H9 (cell line): ENCODE measurements around the gene TRUB1. TPM values are rescaled to one million over a fixed set of nuclear protein-coding genes. Genes with fewer than 3 reads are reported as not detected.

Source experiments
- DNase-seq: peaks from one replicate; pipeline ENCODE4 v3.0.0-alpha.2; 2017
- H2AFZ ChIP-seq: one replicate; pipeline ENCODE4 v1.6.1; 2013; ENCODE audit warnings: mild to moderate bottlenecking, low read length, control low read depth, moderate library complexity
- H2AK5ac ChIP-seq: 2 replicates; pipeline ENCODE4 v1.6.1; 2013; ENCODE audit warnings: low read length, control low read depth, mixed read lengths; ENCODE audit not compliant: insufficient read length
- H2BK120ac ChIP-seq: one replicate; pipeline ENCODE4 v1.6.1; 2013; ENCODE audit warnings: low read depth, mild to moderate bottlenecking, low read length, control low read depth, inconsistent platforms; ENCODE audit not compliant: poor library complexity, severe bottlenecking
- H2BK12ac ChIP-seq: 2 replicates; pipeline ENCODE4 v1.6.1; 2013; ENCODE audit warnings: low read length, control low read depth, mixed read lengths, low read depth; ENCODE audit not compliant: insufficient read length
- H2BK15ac ChIP-seq: 2 replicates; pipeline ENCODE4 v1.6.1; 2013; ENCODE audit warnings: low read depth, low read length, control low read depth
- H2BK20ac ChIP-seq: one replicate; pipeline ENCODE4 v1.6.1; 2013; ENCODE audit warnings: low read depth, mild to moderate bottlenecking, low read length, control low read depth, inconsistent platforms; ENCODE audit not compliant: poor library complexity, severe bottlenecking
- H2BK5ac ChIP-seq: 2 replicates; pipeline ENCODE4 v1.6.1; 2013; ENCODE audit warnings: low read length, control low read depth, mixed read lengths; ENCODE audit not compliant: insufficient read length
- H3K14ac ChIP-seq: 2 replicates; pipeline ENCODE4 v1.6.1; 2013; ENCODE audit warnings: low read length, control low read depth; ENCODE audit not compliant: insufficient read depth
- H3K18ac ChIP-seq: 2 replicates; pipeline ENCODE4 v1.6.1; 2013; ENCODE audit warnings: low read depth, mild to moderate bottlenecking, mixed read lengths, low read length, control low read depth; ENCODE audit not compliant: insufficient read length
- H3K23ac ChIP-seq: 2 replicates; pipeline ENCODE4 v1.6.1; 2013; ENCODE audit warnings: low read length, control low read depth, mixed read lengths, low read depth; ENCODE audit not compliant: insufficient read length
- H3K23me2 ChIP-seq: 2 replicates; pipeline ENCODE4 v1.6.1; 2013; ENCODE audit warnings: low read depth, mild to moderate bottlenecking, mixed read lengths, low read length, control low read depth; ENCODE audit not compliant: insufficient read length, poor library complexity, severe bottlenecking
- H3K27ac ChIP-seq: 2 replicates; pipeline ENCODE4 v1.5.1; 2013; ENCODE audit warnings: low read length, control low read depth, mixed read lengths, low read depth; ENCODE audit not compliant: insufficient read length
- H3K27me3 ChIP-seq: 2 replicates; pipeline ENCODE4 v1.6.1; 2013; ENCODE audit warnings: low read length, control low read depth, inconsistent platforms; ENCODE audit not compliant: insufficient read depth
- H3K4ac ChIP-seq: 2 replicates; pipeline ENCODE4 v1.6.1; 2013; ENCODE audit warnings: low read depth, mild to moderate bottlenecking, control low read depth, inconsistent platforms, low read length, moderate library complexity
- H3K4me1 ChIP-seq: 2 replicates; pipeline ENCODE4 v1.6.1; 2013; ENCODE audit warnings: low read length, control low read depth, inconsistent platforms; ENCODE audit not compliant: insufficient read depth
- H3K4me2 ChIP-seq: 2 replicates; pipeline ENCODE4 v1.6.1; 2013; ENCODE audit warnings: low read length, control low read depth, mixed read lengths; ENCODE audit not compliant: insufficient read length, insufficient read depth
- H3K56ac ChIP-seq: 2 replicates; pipeline ENCODE4 v1.6.1; 2013; ENCODE audit warnings: low read depth, mild to moderate bottlenecking, mixed read lengths, low read length, control low read depth; ENCODE audit not compliant: insufficient read length
- H3K79me1 ChIP-seq: 2 replicates; pipeline ENCODE4 v1.6.1; 2013; ENCODE audit warnings: low read depth, mild to moderate bottlenecking, moderate library complexity, low read length, control low read depth, inconsistent platforms; ENCODE audit not compliant: insufficient read depth, poor library complexity, severe bottlenecking
- H3K79me2 ChIP-seq: 2 replicates; pipeline ENCODE4 v1.6.1; 2013; ENCODE audit warnings: low read length, control low read depth, inconsistent platforms; ENCODE audit not compliant: insufficient read depth
- H3K9ac ChIP-seq: 2 replicates; pipeline ENCODE4 v1.6.1; 2013; ENCODE audit warnings: low read length, control low read depth, mixed read lengths; ENCODE audit not compliant: insufficient read length; ENCODE audit errors: extremely low read depth
- H3K9me3 ChIP-seq: one replicate; pipeline ENCODE4 v1.6.1; 2013; ENCODE audit warnings: low read depth, low read length, inconsistent platforms; ENCODE audit not compliant: control insufficient read depth
- H3T11ph ChIP-seq: one replicate; pipeline ENCODE4 v1.6.1; 2013; ENCODE audit warnings: mild to moderate bottlenecking, low read length, control low read depth, inconsistent platforms
- H4K20me1 ChIP-seq: one replicate; pipeline ENCODE4 v1.6.1; 2013; ENCODE audit not compliant: control insufficient read depth, insufficient read length, insufficient read depth
- H4K5ac ChIP-seq: 2 replicates; pipeline ENCODE4 v1.6.1; 2013; ENCODE audit warnings: low read depth, mild to moderate bottlenecking, mixed read lengths, low read length, control low read depth; ENCODE audit not compliant: insufficient read length
- H4K8ac ChIP-seq: replicated peaks from 2 replicates; pipeline ENCODE4 v1.6.1; 2013; ENCODE audit warnings: low read length, control low read depth, mixed read lengths, low read depth; ENCODE audit not compliant: insufficient read length
- H4K91ac ChIP-seq: 2 replicates; pipeline ENCODE4 v1.6.1; 2013; ENCODE audit warnings: low read depth, mild to moderate bottlenecking, moderate library complexity, mixed read lengths, low read length, control low read depth; ENCODE audit not compliant: insufficient read length
- H3K27ac Mint-ChIP-seq, 3 experiments: 2 replicates in 2 of 3; 3 replicates in 1 of 3; pipeline ENCODE4 v1.8.0; 2020 to 2021; ENCODE audit warnings: mixed read lengths in 3 of 3, mild to moderate bottlenecking in 1 of 3, moderate library complexity in 1 of 3
- H3K27me3 Mint-ChIP-seq: 2 replicates; pipeline ENCODE4 v1.8.0; 2021; ENCODE audit warnings: low read depth, mild to moderate bottlenecking, moderate library complexity, mixed read lengths
- H3K36me3 Mint-ChIP-seq, 3 experiments: 2 replicates in 2 of 3; 3 replicates in 1 of 3; pipeline ENCODE4 v1.8.0; 2020 to 2021; ENCODE audit warnings: low read depth in 3 of 3, mixed read lengths in 3 of 3; ENCODE audit not compliant: insufficient read depth in 1 of 3
- H3K4me1 Mint-ChIP-seq, 2 experiments: 2 replicates each; pipeline ENCODE4 v1.8.0; 2020; ENCODE audit warnings: mixed read lengths in 2 of 2
- H3K4me3 Mint-ChIP-seq, 2 experiments: 2 replicates in 1 of 2; 3 replicates in 1 of 2; pipeline ENCODE4 v1.8.0; 2020 to 2021; ENCODE audit warnings: mild to moderate bottlenecking in 2 of 2, mixed read lengths in 2 of 2, moderate library complexity in 1 of 2
- H3K9me3 Mint-ChIP-seq, 2 experiments: 2 replicates in 1 of 2; 3 replicates in 1 of 2; pipeline ENCODE4 v1.8.0; 2020; ENCODE audit warnings: mild to moderate bottlenecking in 2 of 2, mixed read lengths in 2 of 2, moderate library complexity in 1 of 2
- WGBS: extraction: QIAGEN DNeasy Blood & Tissue Kit; methylation state at CpG from one replicate; pipeline ENCODE4 v1.1.7; 2013; ENCODE audit warnings: missing lambda C conversion rate, low lambda C conversion rate, mixed read lengths; ENCODE audit not compliant: insufficient read length; ENCODE audit errors: extremely low coverage; 5-methylcytosine and 5-hydroxymethylcytosine counted together
- total RNA-seq: library from RNA; stranded (reverse); gene quantifications from 2 replicates; pipeline ENCODE4 v1.2.1, GENCODE V29; 2021
- TF ChIP-seq, protein P1 (sequence below): fragments of 200-600 bp; sonication (generic); conservative IDR thresholded peaks from 3 replicates; pipeline ENCODE4 v1.8.0; 2021; ENCODE audit warnings: antibody characterized with exemption, mild to moderate bottlenecking

The TRUB1 gene
- total RNA-seq, 1 experiment from 2014 or later: 20.6 TPM

DNA sequence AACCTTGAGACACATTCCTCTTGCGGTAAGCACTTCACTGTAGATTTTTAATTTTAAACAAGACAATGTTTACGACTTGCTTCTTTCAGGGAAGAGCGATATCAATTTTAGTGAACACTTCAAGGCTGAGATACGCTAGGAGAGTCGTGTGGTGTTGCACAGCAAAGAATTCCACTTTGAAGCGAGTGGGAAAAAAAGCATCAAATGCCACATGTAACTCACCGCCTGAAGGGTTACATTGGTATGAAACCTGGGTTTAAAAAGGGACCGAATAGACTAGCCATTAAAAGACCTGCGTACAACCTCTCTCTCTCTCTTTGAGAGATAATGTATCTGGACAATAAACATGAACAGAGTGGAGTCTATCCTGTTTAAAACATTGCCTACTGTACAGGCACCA is 86.4 kb downstream of the TRUB1 start:
- H3K27ac Mint-ChIP-seq: peak overlapping the region in 1 of 3 experiments; percentile 90; a peak in 3 of 7 replicates
- Histone ChIP-seq H3K23me2 (no peaks in the 10 kb centered on the region), H3K4me2 (no peak overlapping the region), H2AK5ac (no peak overlapping the region), H2BK15ac (no peak overlapping the region), H3K14ac (no peak overlapping the region), H4K5ac (no peak overlapping the region), H4K20me1 (no peaks in the 10 kb centered on the region), H3K27me3 (no peaks in the 10 kb centered on the region), H2AFZ (no peak overlapping the region), H3K4ac (no peak overlapping the region), H3K4me1 (0 out of 2 replicates have a peak, but pooled peaks cover 2% of the 10 kb centered on the region), H3T11ph (no peak overlapping the region), H3K23ac (no peak overlapping the region), H3K79me1 (no peaks in the 10 kb centered on the region), H3K56ac (no peak overlapping the region), H2BK5ac (no peak overlapping the region), H2BK12ac (no peak overlapping the region), H3K9ac (no peak overlapping the region), H2BK20ac (no peak overlapping the region), H3K9me3 (no peaks in the 10 kb centered on the region), H3K18ac (no peak overlapping the region), H4K8ac (no peak overlapping the region), H3K79me2 (no peaks in the 10 kb centered on the region), H3K27ac (no peak overlapping the region), H2BK120ac (no peak overlapping the region), H4K91ac (no peak overlapping the region)
- H3K27me3 Mint-ChIP-seq: no peaks in the 10 kb centered on the region
- no peak for DNase-seq
- peaks cover 15 to 17% of the 10 kb centered on the region in 2 experiments for H3K4me1 Mint-ChIP-seq
- H3K36me3 Mint-ChIP-seq: no peaks in the 10 kb centered on the region
- no peak overlapping the region for H3K4me3 Mint-ChIP-seq
- H3K9me3 Mint-ChIP-seq: no peaks in the 10 kb centered on the region
- no CpG with 5 or more reads among the region's 9 CpGs for WGBS
- TF ChIP-seq, protein P1, sequence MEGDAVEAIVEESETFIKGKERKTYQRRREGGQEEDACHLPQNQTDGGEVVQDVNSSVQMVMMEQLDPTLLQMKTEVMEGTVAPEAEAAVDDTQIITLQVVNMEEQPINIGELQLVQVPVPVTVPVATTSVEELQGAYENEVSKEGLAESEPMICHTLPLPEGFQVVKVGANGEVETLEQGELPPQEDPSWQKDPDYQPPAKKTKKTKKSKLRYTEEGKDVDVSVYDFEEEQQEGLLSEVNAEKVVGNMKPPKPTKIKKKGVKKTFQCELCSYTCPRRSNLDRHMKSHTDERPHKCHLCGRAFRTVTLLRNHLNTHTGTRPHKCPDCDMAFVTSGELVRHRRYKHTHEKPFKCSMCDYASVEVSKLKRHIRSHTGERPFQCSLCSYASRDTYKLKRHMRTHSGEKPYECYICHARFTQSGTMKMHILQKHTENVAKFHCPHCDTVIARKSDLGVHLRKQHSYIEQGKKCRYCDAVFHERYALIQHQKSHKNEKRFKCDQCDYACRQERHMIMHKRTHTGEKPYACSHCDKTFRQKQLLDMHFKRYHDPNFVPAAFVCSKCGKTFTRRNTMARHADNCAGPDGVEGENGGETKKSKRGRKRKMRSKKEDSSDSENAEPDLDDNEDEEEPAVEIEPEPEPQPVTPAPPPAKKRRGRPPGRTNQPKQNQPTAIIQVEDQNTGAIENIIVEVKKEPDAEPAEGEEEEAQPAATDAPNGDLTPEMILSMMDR: no peak
